ENCODE measurements around the gene HECTD1.
"Not testable (repeated sequence)": the region's sequence is repeated elsewhere in the genome, so short reads cannot be mapped to it uniquely, and the experiment has no call there.

- TF ChIP-seq CTCF, EZH2, EZH2phosphoT487 (IDR thresholded peaks at IDR 0.05): not testable (repeated sequence)
These were observed 23.7 kb upstream of the HECTD1 start for GRCh38 chr14:31231272-31231671.

Measured in neural progenitor cell (in vitro differentiated cells).